Neural cell (in vitro differentiated cells): Measurements from ENCODE around the gene PRCC. TPM values are rescaled to one million over a fixed set of nuclear protein-coding genes. Genes with fewer than 3 reads are reported as not detected.

Experiments
- H2AFZ ChIP-seq: fragments of 200-600, 300-800 bp; sonication (generic), shearing (Covaris generic); 2 replicates; pipeline ENCODE4 v1.6.0; 2014; ENCODE audit warnings: low read depth, mild to moderate bottlenecking, antibody characterized with exemption, low read length, moderate library complexity
- H3F3A ChIP-seq: fragments of 200-600 bp; shearing (Covaris generic); 2 replicates; pipeline ENCODE4 v1.6.1; 2016; ENCODE audit warnings: mild to moderate bottlenecking, moderate library complexity, mixed read lengths, antibody characterized with exemption, low read length; ENCODE audit not compliant: insufficient read depth, poor library complexity, severe bottlenecking
- H3K27ac ChIP-seq: fragments of 200-600, 300-800 bp; sonication (generic), shearing (Covaris generic); 2 replicates; pipeline ENCODE4 v1.5.1; 2014; ENCODE audit warnings: mild to moderate bottlenecking, low read length, moderate library complexity
- H3K27me3 ChIP-seq: fragments of 300-800, 200-600 bp; sonication (generic), shearing (Covaris generic); 2 replicates; pipeline ENCODE4 v1.6.0; 2014; ENCODE audit warnings: mild to moderate bottlenecking, low read depth, low read length, moderate library complexity; ENCODE audit not compliant: insufficient read depth
- H3K36me3 ChIP-seq: fragments of 300-800, 200-600 bp; sonication (generic), shearing (Covaris generic); 2 replicates; pipeline ENCODE4 v1.5.1; 2014; ENCODE audit warnings: mild to moderate bottlenecking, antibody characterized with exemption, low read length, moderate library complexity; ENCODE audit not compliant: insufficient read depth
- H3K4me2 ChIP-seq: fragments of 300-800, 200-600 bp; sonication (generic), shearing (Covaris generic); 2 replicates; pipeline ENCODE4 v1.6.0; 2014; ENCODE audit warnings: mild to moderate bottlenecking, low read length
- H3K4me3 ChIP-seq: fragments of 300-800, 200-600 bp; sonication (generic), shearing (Covaris generic); 2 replicates; pipeline ENCODE4 v1.5.1; 2014; ENCODE audit warnings: mild to moderate bottlenecking, low read length, moderate library complexity
- H3K79me2 ChIP-seq: fragments of 200-600 bp; shearing (Covaris generic); replicated peaks from 2 replicates; pipeline ENCODE4 v1.6.0; 2014; ENCODE audit warnings: mild to moderate bottlenecking, low read length, moderate library complexity; ENCODE audit not compliant: insufficient read depth
- H3K9ac ChIP-seq: fragments of 300-800, 200-600 bp; sonication (generic), shearing (Covaris generic); 2 replicates; pipeline ENCODE4 v1.6.1; 2016; ENCODE audit warnings: mild to moderate bottlenecking, low read length, mixed read lengths
- H3K9me2 ChIP-seq: fragments of 200-600 bp; shearing (Covaris generic); 2 replicates; pipeline ENCODE4 v1.6.1; 2016; ENCODE audit warnings: mild to moderate bottlenecking, low read length, mixed read lengths; ENCODE audit not compliant: insufficient read depth
- H3K9me3 ChIP-seq: fragments of 200-600, 300-800 bp; sonication (generic), shearing (Covaris generic); 2 replicates; pipeline ENCODE4 v1.6.1; 2016; ENCODE audit warnings: mild to moderate bottlenecking, mixed run types, low read length, moderate library complexity, mixed read lengths
- H4K20me1 ChIP-seq: fragments of 200-600 bp; shearing (Covaris generic); 2 replicates; pipeline ENCODE4 v1.6.1; 2016; ENCODE audit warnings: mild to moderate bottlenecking, mixed run types; ENCODE audit not compliant: insufficient read depth
- CTCF ChIP-seq: fragments of 450-650 bp; IDR thresholded peaks from 2 replicates; pipeline ENCODE4 v1.5.1; 2014; ENCODE audit warnings: antibody characterized with exemption, mild to moderate bottlenecking, moderate library complexity; ENCODE audit not compliant: poor library complexity, severe bottlenecking
- EP300 ChIP-seq: fragments of 450-650 bp; conservative IDR thresholded peaks from 2 replicates; pipeline ENCODE4 v1.6.1; 2014; ENCODE audit warnings: antibody characterized with exemption, mild to moderate bottlenecking, moderate library complexity; ENCODE audit not compliant: poor library complexity, severe bottlenecking
- EZH2 ChIP-seq: fragments of 200-600, 300-800 bp; shearing (Covaris generic), sonication (generic); IDR thresholded peaks from 2 replicates; pipeline ENCODE4 v1.6.1; 2014; ENCODE audit warnings: antibody characterized with exemption, low read length, borderline replicate concordance, mild to moderate bottlenecking; ENCODE audit not compliant: insufficient read depth, poor library complexity, severe bottlenecking
- MXI1 ChIP-seq: fragments of 450-650 bp; conservative IDR thresholded peaks from 2 replicates; pipeline ENCODE4 v1.6.1; 2014; ENCODE audit warnings: antibody characterized with exemption, mild to moderate bottlenecking; ENCODE audit not compliant: poor library complexity, severe bottlenecking
- POLR2AphosphoS5 ChIP-seq: IDR thresholded peaks from 2 replicates; pipeline ENCODE4 v1.6.1; 2012
- RAD21 ChIP-seq: fragments of 450-650 bp; conservative IDR thresholded peaks from 2 replicates; pipeline ENCODE4 v1.6.1; 2014; ENCODE audit warnings: antibody characterized with exemption, mild to moderate bottlenecking, moderate library complexity
- REST ChIP-seq: IDR thresholded peaks from 2 replicates; pipeline ENCODE4 v1.6.1; 2012; ENCODE audit warnings: borderline replicate concordance
- SMC3 ChIP-seq: fragments of 450-650 bp; conservative IDR thresholded peaks from 2 replicates; pipeline ENCODE4 v1.6.1; 2014; ENCODE audit warnings: antibody characterized with exemption, mild to moderate bottlenecking, moderate library complexity; ENCODE audit not compliant: poor library complexity
- TAF1 ChIP-seq: IDR thresholded peaks from 2 replicates; pipeline ENCODE4 v1.6.1; 2012; ENCODE audit warnings: low read depth
- polyA plus RNA-seq: library from polyadenylated mRNA; depleted of rRNA; stranded (reverse); fragments of >200 nt; gene quantifications from 2 replicates; pipeline ENCODE4 v1.2.3, GENCODE V29; 2014

Gene PRCC
- polyA plus RNA-seq, 1 donor from 2014 or later: 17.5 TPM

- Histone ChIP-seq H2AFZ (no peak overlapping the region), H3K27ac (no peak overlapping the region), H3F3A (no peaks in the 10 kb centered on the region), H4K20me1 (no peaks in the 10 kb centered on the region), H3K9me3 (no peaks in the 10 kb centered on the region), H3K27me3 (no peaks in the 10 kb centered on the region), H3K9ac (no peak overlapping the region), H3K36me3 (peaks cover 3% of the 10 kb centered on the region), H3K79me2 (no peaks in the 10 kb centered on the region), H3K4me2 (no peak overlapping the region), H3K4me3 (no peak overlapping the region), H3K9me2 (no peaks in the 10 kb centered on the region)
- TF ChIP-seq SMC3 (no peak), MXI1 (no peak), CTCF (no peak)
Observed at GRCh38 chr1:156795374-156795733, 28.0 kb downstream of the PRCC start.

GRCh38 chr1:156795787-156796186 lies 28.5 kb downstream of the PRCC start:
- Histone ChIP-seq H3K9me2 (no peaks in the 10 kb centered on the region), H2AFZ (no peak overlapping the region), H3K9me3 (no peaks in the 10 kb centered on the region), H3K4me2 (no peak overlapping the region), H3K36me3 (peaks cover 3% of the 10 kb centered on the region), H3K4me3 (no peak overlapping the region), H4K20me1 (no peaks in the 10 kb centered on the region), H3K27ac (no peak overlapping the region), H3F3A (no peaks in the 10 kb centered on the region), H3K27me3 (no peaks in the 10 kb centered on the region), H3K79me2 (no peaks in the 10 kb centered on the region), H3K9ac (no peak overlapping the region)
- TF ChIP-seq MXI1: no peak
- no peak for TF ChIP-seq TAF1
- TF ChIP-seq RAD21: no peak
- TF ChIP-seq POLR2AphosphoS5: no peak
- no peak for TF ChIP-seq SMC3
- TF ChIP-seq EP300: no peak
- TF ChIP-seq REST: no peak
- no peak for TF ChIP-seq CTCF
- TF ChIP-seq EZH2: no peak
